ENCODE data around the gene MLN. TPM values are rescaled to one million over a fixed set of nuclear protein-coding genes. Genes with fewer than 3 reads are reported as not detected.

Gene MLN
- total and polyA plus RNA-seq, 10 donors: not detected

GRCh38 chr6:33797626-33798342, 6.0 kb downstream of the MLN start:
- H3K9me3 ChIP-seq: no peaks in the 10 kb centered on the region
- DNase-seq: no peak
- WGBS, 5 donors: 58 to 71% (median 67%) methylated on average over 10 of the region's 10 CpGs
- H3K4me3 ChIP-seq: no peak overlapping the region
- no peaks in the 10 kb centered on the region for H3K36me3 ChIP-seq
- H3K27me3 ChIP-seq (replicated peaks in 1 of 7): peaks cover 0 to 36% (median 0%) of the 10 kb centered on the region in 7 donors
- peaks cover 0 to 5% (median 0%) of the 10 kb centered on the region in 6 donors for H3K4me1 ChIP-seq
- TF ChIP-seq POLR2A (IDR thresholded peaks at IDR 0.05) (no peak), POLR2AphosphoS5 (IDR thresholded peaks at IDR 0.05) (no peak), CTCF (IDR thresholded peaks at IDR 0.05 in 8 of 11, conservative IDR thresholded peaks at IDR 0.05 in 3 of 11) (no peak)
- H3K27ac ChIP-seq: no peak overlapping the region
- intact Hi-C loops (cut with DNase I; ENCODE audit: low total_unique reads): no loop called here

- no peaks in the 10 kb centered on the region for H3K36me3 ChIP-seq
- H3K27me3 ChIP-seq (replicated peaks in 1 of 7): peaks cover 0 to 26% (median 0%) of the 10 kb centered on the region in 7 donors
- TF ChIP-seq POLR2AphosphoS5 (IDR thresholded peaks at IDR 0.05) (no peak), POLR2A (IDR thresholded peaks at IDR 0.05) (no peak), CTCF (IDR thresholded peaks at IDR 0.05 in 8 of 11, conservative IDR thresholded peaks at IDR 0.05 in 3 of 11) (no peak)
- DNase-seq: no peak
- H3K27ac ChIP-seq: no peak overlapping the region
- WGBS, 5 donors: 50 to 63% (median 59%) methylated on average over 14 of the region's 14 CpGs
- no peaks in the 10 kb centered on the region for H3K9me3 ChIP-seq
- intact Hi-C loops (cut with DNase I; ENCODE audit: low total_unique reads): no loop called here
- H3K4me3 ChIP-seq: no peak overlapping the region
- peaks cover 0 to 5% (median 0%) of the 10 kb centered on the region in 6 donors for H3K4me1 ChIP-seq
These were observed 8.7 kb downstream of the MLN start for GRCh38 chr6:33794910-33795623.

GRCh38 chr6:33792981-33793380, 10.8 kb downstream of the MLN start:
- no peaks in the 10 kb centered on the region for H3K36me3 ChIP-seq
- peaks cover 0 to 14% (median 0%) of the 10 kb centered on the region in 7 donors for H3K27me3 ChIP-seq (replicated peaks in 1 of 7)
- TF ChIP-seq CTCF (IDR thresholded peaks at IDR 0.05 in 8 of 11, conservative IDR thresholded peaks at IDR 0.05 in 3 of 11): no peak
- TF ChIP-seq POLR2AphosphoS5 (IDR thresholded peaks at IDR 0.05): no peak
- TF ChIP-seq POLR2A (IDR thresholded peaks at IDR 0.05): no peak
- WGBS, 5 donors: 71 to 76% (median 73%) methylated on average over 10 of the region's 10 CpGs
- intact Hi-C loops (cut with DNase I; ENCODE audit: low total_unique reads): no loop called here
- no peaks in the 10 kb centered on the region for H3K9me3 ChIP-seq
- H3K4me1 ChIP-seq: peaks cover 1 to 16% (median 7%) of the 10 kb centered on the region in 6 donors
- no peak overlapping the region for H3K27ac ChIP-seq
- no peak overlapping the region for H3K4me3 ChIP-seq
- DNase-seq: no peak

- peaks cover 0 to 6% (median 0%) of the 10 kb centered on the region in 7 donors for H3K27me3 ChIP-seq (replicated peaks in 1 of 7)
- no peak overlapping the region for H3K4me3 ChIP-seq
- DNase-seq: no peak
- intact Hi-C loops (cut with DNase I; ENCODE audit: low total_unique reads): no loop called here
- TF ChIP-seq POLR2AphosphoS5 (IDR thresholded peaks at IDR 0.05): no peak
- TF ChIP-seq POLR2A (IDR thresholded peaks at IDR 0.05): no peak
- no peak for TF ChIP-seq CTCF (IDR thresholded peaks at IDR 0.05 in 8 of 11, conservative IDR thresholded peaks at IDR 0.05 in 3 of 11)
- 65 to 80% (median 76%) methylated on average over 7 of the region's 7 CpGs for WGBS, 5 donors
- H3K9me3 ChIP-seq: no peaks in the 10 kb centered on the region
- H3K36me3 ChIP-seq: peaks cover 0 to 6% (median 0%) of the 10 kb centered on the region in 6 donors
- no peak overlapping the region for H3K27ac ChIP-seq
- H3K4me1 ChIP-seq: peaks cover 15 to 29% (median 20%) of the 10 kb centered on the region in 6 donors
These were observed 12.2 kb downstream of the MLN start for GRCh38 chr6:33791620-33792019.
